GM23338 (cell line): ENCODE measurements around the gene EXD3.

Source experiments
- CREB1 ChIP-seq: fragments of 250-450 bp; sonication (Bioruptor Pico); IDR thresholded peaks from 2 replicates; pipeline ENCODE4 v1.5.0; 2020; ENCODE audit warnings: low read depth, mild to moderate bottlenecking, moderate library complexity
- EZH2 ChIP-seq: fragments of 200-600 bp; sonication (generic); IDR thresholded peaks from one replicate; pipeline ENCODE4 v1.8.0; 2017; ENCODE audit warnings: antibody characterized with exemption, mild to moderate bottlenecking, low read depth; ENCODE audit not compliant: unreplicated experiment
- EZH2phosphoT487 ChIP-seq: fragments of 200-600 bp; sonication (generic); IDR thresholded peaks from one replicate; pipeline ENCODE4 v1.8.1; 2018; ENCODE audit warnings: antibody characterized with exemption; ENCODE audit not compliant: unreplicated experiment
- JUNB ChIP-seq: IDR thresholded peaks from one replicate; pipeline ENCODE4 v1.6.1; 2016; ENCODE audit warnings: antibody characterized with exemption; ENCODE audit not compliant: unreplicated experiment
- NANOG ChIP-seq: IDR thresholded peaks from 2 replicates; pipeline ENCODE4 v1.6.1; 2016; ENCODE audit warnings: antibody characterized with exemption, borderline replicate concordance
- POLR2AphosphoS5 ChIP-seq: IDR thresholded peaks from 2 replicates; pipeline ENCODE4 v1.6.1; 2016; ENCODE audit warnings: antibody characterized with exemption, low read depth
- STAT1 ChIP-seq: IDR thresholded peaks from one replicate; pipeline ENCODE4 v1.6.1; 2016; ENCODE audit warnings: antibody characterized with exemption; ENCODE audit not compliant: unreplicated experiment
- ZNF114 ChIP-seq: fragments of 250-450 bp; sonication (Bioruptor Pico); IDR thresholded peaks from 2 replicates; pipeline ENCODE4 v1.5.0; 2020; ENCODE audit warnings: mild to moderate bottlenecking, moderate library complexity
- TF ChIP-seq, protein P1 (sequence below), 2 experiments: fragments of 200-600 bp in 1 of 2; sonication (generic) in 1 of 2; conservative IDR thresholded peaks; 2 replicates each; pipeline versions ENCODE4 v1.5.1 to v1.6.1; 2016 to 2017; ENCODE audit warnings: antibody characterized with exemption in 2 of 2, low read depth in 2 of 2, mild to moderate bottlenecking in 2 of 2, moderate library complexity in 1 of 2
- TF ChIP-seq, protein P2 (sequence below): IDR thresholded peaks from one replicate; pipeline ENCODE4 v1.6.1; 2018; ENCODE audit warnings: antibody characterized with exemption; ENCODE audit not compliant: unreplicated experiment
- TF ChIP-seq, protein P3 (sequence below): fragments of 250-450 bp; sonication (Bioruptor Pico); IDR thresholded peaks from 2 replicates; pipeline ENCODE4 v1.5.0; 2020; ENCODE audit warnings: mild to moderate bottlenecking, moderate library complexity

DNA sequence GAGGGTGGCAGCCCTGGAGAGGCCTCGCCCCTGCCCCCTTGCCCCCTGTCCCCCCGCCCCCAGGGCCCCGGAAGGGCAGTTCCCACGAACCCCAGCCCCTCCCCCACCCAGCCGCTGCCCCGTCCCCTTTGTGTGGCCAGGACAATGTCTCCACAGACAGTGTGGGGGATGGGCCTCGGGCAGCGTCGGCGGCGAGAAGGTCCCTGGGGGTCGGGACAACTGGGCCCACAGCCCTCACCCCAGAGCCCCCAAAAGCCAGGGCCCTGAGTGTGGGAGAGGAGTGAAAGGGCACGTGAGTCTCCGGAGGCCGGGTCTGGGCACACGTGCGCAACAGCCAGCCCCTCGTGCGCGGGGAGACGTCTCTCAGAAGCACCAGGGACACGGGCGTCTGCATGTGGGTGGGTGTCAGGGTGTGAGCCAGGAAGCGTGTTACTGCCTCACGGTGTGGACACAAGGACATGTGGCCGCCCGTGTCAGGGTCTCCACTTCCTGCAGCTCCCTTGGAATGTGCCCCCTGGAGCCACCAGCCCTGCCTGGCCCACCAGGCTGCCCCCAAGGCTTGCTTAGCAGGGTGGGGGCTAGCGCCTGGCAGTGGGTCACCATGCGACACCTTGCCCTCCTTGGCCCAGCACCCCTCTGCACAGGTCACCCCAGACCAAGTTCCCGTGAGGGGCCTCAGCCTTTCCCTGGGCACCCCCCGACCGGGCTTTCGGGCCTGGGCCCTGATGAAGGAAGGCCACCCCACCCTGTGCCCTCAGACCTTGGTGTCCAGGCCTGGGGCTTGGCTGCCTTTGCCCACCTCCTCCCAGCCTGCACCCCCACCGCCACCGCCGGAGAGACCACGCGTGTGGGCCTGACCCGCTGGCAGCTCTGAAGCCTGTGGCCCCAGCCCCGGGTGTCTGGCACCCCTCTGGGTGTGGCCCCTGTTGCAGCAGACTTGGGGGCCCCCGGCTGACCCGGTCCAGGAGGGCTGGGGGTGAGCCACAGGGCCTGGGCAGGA is 108.1 kb downstream of the EXD3 start:
- TF ChIP-seq POLR2AphosphoS5 = no peak
- TF ChIP-seq, protein P1, sequence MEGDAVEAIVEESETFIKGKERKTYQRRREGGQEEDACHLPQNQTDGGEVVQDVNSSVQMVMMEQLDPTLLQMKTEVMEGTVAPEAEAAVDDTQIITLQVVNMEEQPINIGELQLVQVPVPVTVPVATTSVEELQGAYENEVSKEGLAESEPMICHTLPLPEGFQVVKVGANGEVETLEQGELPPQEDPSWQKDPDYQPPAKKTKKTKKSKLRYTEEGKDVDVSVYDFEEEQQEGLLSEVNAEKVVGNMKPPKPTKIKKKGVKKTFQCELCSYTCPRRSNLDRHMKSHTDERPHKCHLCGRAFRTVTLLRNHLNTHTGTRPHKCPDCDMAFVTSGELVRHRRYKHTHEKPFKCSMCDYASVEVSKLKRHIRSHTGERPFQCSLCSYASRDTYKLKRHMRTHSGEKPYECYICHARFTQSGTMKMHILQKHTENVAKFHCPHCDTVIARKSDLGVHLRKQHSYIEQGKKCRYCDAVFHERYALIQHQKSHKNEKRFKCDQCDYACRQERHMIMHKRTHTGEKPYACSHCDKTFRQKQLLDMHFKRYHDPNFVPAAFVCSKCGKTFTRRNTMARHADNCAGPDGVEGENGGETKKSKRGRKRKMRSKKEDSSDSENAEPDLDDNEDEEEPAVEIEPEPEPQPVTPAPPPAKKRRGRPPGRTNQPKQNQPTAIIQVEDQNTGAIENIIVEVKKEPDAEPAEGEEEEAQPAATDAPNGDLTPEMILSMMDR (conservative IDR thresholded peaks at IDR 0.05; ENCODE audit: low read depth in 2 of 2) = no peak
- TF ChIP-seq EZH2phosphoT487 = no peak
- TF ChIP-seq, protein P2, sequence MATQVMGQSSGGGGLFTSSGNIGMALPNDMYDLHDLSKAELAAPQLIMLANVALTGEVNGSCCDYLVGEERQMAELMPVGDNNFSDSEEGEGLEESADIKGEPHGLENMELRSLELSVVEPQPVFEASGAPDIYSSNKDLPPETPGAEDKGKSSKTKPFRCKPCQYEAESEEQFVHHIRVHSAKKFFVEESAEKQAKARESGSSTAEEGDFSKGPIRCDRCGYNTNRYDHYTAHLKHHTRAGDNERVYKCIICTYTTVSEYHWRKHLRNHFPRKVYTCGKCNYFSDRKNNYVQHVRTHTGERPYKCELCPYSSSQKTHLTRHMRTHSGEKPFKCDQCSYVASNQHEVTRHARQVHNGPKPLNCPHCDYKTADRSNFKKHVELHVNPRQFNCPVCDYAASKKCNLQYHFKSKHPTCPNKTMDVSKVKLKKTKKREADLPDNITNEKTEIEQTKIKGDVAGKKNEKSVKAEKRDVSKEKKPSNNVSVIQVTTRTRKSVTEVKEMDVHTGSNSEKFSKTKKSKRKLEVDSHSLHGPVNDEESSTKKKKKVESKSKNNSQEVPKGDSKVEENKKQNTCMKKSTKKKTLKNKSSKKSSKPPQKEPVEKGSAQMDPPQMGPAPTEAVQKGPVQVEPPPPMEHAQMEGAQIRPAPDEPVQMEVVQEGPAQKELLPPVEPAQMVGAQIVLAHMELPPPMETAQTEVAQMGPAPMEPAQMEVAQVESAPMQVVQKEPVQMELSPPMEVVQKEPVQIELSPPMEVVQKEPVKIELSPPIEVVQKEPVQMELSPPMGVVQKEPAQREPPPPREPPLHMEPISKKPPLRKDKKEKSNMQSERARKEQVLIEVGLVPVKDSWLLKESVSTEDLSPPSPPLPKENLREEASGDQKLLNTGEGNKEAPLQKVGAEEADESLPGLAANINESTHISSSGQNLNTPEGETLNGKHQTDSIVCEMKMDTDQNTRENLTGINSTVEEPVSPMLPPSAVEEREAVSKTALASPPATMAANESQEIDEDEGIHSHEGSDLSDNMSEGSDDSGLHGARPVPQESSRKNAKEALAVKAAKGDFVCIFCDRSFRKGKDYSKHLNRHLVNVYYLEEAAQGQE = no peak
- TF ChIP-seq JUNB = no peak
- TF ChIP-seq EZH2 = no peak
- no peak for TF ChIP-seq CREB1
- TF ChIP-seq, protein P3, sequence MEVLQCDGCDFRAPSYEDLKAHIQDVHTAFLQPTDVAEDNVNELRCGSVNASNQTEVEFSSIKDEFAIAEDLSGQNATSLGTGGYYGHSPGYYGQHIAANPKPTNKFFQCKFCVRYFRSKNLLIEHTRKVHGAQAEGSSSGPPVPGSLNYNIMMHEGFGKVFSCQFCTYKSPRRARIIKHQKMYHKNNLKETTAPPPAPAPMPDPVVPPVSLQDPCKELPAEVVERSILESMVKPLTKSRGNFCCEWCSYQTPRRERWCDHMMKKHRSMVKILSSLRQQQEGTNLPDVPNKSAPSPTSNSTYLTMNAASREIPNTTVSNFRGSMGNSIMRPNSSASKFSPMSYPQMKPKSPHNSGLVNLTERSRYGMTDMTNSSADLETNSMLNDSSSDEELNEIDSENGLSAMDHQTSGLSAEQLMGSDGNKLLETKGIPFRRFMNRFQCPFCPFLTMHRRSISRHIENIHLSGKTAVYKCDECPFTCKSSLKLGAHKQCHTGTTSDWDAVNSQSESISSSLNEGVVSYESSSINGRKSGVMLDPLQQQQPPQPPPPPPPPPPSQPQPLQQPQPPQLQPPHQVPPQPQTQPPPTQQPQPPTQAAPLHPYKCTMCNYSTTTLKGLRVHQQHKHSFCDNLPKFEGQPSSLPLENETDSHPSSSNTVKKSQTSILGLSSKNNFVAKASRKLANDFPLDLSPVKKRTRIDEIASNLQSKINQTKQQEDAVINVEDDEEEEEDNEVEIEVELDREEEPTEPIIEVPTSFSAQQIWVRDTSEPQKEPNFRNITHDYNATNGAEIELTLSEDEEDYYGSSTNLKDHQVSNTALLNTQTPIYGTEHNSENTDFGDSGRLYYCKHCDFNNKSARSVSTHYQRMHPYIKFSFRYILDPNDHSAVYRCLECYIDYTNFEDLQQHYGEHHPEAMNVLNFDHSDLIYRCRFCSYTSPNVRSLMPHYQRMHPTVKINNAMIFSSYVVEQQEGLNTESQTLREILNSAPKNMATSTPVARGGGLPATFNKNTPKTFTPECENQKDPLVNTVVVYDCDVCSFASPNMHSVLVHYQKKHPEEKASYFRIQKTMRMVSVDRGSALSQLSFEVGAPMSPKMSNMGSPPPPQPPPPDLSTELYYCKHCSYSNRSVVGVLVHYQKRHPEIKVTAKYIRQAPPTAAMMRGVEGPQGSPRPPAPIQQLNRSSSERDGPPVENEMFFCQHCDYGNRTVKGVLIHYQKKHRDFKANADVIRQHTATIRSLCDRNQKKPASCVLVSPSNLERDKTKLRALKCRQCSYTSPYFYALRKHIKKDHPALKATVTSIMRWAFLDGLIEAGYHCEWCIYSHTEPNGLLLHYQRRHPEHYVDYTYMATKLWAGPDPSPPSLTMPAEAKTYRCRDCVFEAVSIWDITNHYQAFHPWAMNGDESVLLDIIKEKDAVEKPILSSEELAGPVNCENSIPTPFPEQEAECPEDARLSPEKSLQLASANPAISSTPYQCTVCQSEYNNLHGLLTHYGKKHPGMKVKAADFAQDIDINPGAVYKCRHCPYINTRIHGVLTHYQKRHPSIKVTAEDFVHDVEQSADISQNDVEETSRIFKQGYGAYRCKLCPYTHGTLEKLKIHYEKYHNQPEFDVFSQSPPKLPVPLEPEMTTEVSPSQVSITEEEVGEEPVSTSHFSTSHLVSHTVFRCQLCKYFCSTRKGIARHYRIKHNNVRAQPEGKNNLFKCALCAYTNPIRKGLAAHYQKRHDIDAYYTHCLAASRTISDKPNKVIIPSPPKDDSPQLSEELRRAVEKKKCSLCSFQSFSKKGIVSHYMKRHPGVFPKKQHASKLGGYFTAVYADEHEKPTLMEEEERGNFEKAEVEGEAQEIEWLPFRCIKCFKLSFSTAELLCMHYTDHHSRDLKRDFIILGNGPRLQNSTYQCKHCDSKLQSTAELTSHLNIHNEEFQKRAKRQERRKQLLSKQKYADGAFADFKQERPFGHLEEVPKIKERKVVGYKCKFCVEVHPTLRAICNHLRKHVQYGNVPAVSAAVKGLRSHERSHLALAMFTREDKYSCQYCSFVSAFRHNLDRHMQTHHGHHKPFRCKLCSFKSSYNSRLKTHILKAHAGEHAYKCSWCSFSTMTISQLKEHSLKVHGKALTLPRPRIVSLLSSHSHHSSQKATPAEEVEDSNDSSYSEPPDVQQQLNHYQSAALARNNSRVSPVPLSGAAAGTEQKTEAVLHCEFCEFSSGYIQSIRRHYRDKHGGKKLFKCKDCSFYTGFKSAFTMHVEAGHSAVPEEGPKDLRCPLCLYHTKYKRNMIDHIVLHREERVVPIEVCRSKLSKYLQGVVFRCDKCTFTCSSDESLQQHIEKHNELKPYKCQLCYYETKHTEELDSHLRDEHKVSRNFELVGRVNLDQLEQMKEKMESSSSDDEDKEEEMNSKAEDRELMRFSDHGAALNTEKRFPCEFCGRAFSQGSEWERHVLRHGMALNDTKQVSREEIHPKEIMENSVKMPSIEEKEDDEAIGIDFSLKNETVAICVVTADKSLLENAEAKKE (CRISPR knock-in tag) = no peak
- no peak for TF ChIP-seq ZNF114 (CRISPR knock-in tag)
- TF ChIP-seq STAT1 = no peak
- TF ChIP-seq NANOG = no peak
